Lower leg skin (tissue), 3 donors: Measurements from ENCODE around the gene KRTDAP.

ENCODE experiments used
- POLR2A ChIP-seq, 2 donors: fragments of 450-650 bp; IDR thresholded peaks; one replicate each; pipeline ENCODE4 v1.6.1; 2016 to 2017; ENCODE audit warnings: antibody characterized with exemption in 2 of 2, mild to moderate bottlenecking in 1 of 2, moderate library complexity in 1 of 2
- TF ChIP-seq, protein P1 (sequence below), 3 donors: fragments of 450-650 bp; IDR thresholded peaks; one replicate each; pipeline ENCODE4 v1.5.1; 2016; ENCODE audit warnings: antibody characterized with exemption in 3 of 3, mild to moderate bottlenecking in 3 of 3, moderate library complexity in 2 of 3

DNA sequence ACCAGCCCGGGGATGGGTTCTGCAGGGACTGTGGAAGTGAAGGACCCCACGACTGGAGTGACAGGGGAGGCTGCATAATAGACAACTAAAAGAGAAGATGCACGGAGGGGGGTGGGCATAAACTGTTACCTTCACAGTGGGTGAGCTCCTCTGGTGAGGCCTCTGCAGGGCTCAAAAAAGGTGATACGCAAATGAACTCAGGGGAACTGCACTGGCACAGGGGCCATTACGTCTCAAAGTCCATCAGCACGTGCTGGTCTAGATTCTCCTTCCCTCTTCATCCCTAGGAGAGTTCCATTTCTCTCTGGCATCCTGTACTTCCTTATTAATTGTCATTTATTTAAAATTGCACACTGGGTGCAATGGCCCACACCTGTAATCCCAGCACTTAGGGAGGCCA is 50.3 kb downstream of the KRTDAP start:
- no peak for TF ChIP-seq POLR2A (IDR thresholded peaks at IDR 0.05)
- TF ChIP-seq, protein P1, sequence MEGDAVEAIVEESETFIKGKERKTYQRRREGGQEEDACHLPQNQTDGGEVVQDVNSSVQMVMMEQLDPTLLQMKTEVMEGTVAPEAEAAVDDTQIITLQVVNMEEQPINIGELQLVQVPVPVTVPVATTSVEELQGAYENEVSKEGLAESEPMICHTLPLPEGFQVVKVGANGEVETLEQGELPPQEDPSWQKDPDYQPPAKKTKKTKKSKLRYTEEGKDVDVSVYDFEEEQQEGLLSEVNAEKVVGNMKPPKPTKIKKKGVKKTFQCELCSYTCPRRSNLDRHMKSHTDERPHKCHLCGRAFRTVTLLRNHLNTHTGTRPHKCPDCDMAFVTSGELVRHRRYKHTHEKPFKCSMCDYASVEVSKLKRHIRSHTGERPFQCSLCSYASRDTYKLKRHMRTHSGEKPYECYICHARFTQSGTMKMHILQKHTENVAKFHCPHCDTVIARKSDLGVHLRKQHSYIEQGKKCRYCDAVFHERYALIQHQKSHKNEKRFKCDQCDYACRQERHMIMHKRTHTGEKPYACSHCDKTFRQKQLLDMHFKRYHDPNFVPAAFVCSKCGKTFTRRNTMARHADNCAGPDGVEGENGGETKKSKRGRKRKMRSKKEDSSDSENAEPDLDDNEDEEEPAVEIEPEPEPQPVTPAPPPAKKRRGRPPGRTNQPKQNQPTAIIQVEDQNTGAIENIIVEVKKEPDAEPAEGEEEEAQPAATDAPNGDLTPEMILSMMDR (IDR thresholded peaks at IDR 0.05), result no peak
